Right lobe of liver (tissue), 4 donors: ENCODE data around the gene ZBTB7C.

Source experiments
- CTCF ChIP-seq, 4 donors: fragments of 200-600 bp in 3 of 4; fragments of 450-650 bp in 1 of 4; IDR thresholded peaks; one replicate each; pipeline versions ENCODE4 v1.5.1 to v1.8.0; 2016 to 2022; ENCODE audit warnings: antibody characterized with exemption in 4 of 4, mild to moderate bottlenecking in 2 of 4
- POLR2A ChIP-seq: fragments of 450-650 bp; IDR thresholded peaks from one replicate; pipeline ENCODE4 v1.6.1; 2017; ENCODE audit warnings: antibody characterized with exemption, mild to moderate bottlenecking
- donor health status: DM: no; HTN: no; CAD: no.
- donor health status: DM: no; HTN: no; CAD: no.
- donor health status: DM: no; HTN: yes; CAD: no.

DNA sequence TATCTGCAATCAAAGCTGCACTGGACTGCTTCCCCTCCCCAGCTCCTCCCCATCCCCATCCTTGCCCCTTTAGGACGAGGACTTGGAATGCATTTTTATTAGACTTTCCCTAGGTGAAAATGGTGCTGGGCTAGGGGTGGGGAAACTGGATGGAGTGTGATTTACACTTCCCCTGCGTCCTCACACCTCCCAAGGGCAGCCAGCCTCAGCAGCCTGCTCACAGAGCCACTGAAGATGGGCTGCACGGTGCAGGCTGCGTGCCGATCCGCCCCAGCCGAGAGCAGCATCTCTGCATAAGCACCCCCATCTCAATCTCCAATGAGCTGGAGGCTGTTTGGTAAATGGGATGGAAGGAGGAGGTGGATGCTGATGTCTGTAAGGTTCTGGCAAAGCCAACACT lies 87.6 kb downstream of the ZBTB7C start:
- TF ChIP-seq CTCF (IDR thresholded peaks at IDR 0.05): no peak
- no peak for TF ChIP-seq POLR2A
